HG03103 (cell line): ENCODE measurements around the gene DNAJC22.
"Not testable (repeated sequence)": the region's sequence is repeated elsewhere in the genome, so short reads cannot be mapped to it uniquely, and the experiment has no call there.

Source experiments
- ATAC-seq: cut with Tn5 transposase; IDR thresholded peaks from one replicate; pipeline ENCODE4 v1.9.1; 2021; ENCODE audit warnings: low read depth; ENCODE audit not compliant: unreplicated experiment

The DNAJC22 gene

GRCh38 chr12:49367381-49368239 lies 20.9 kb downstream of the DNAJC22 start, which contains the start of gene SPATS2:
Gene SPATS2, plus strand, starts transcription at chr12:49367462. Its CDS starts 93,551 bp downstream, at chr12:49461013.
- no peak for ATAC-seq

GRCh38 chr12:49368240-49368600 lies 21.5 kb downstream of the DNAJC22 start:
- ATAC-seq = no peak

GRCh38 chr12:49369411-49370145 lies 22.9 kb downstream of the DNAJC22 start:
- no peak for ATAC-seq

- ATAC-seq = no peak
Observed at GRCh38 chr12:49370539-49370938, 23.9 kb downstream of the DNAJC22 start.

- no peak for ATAC-seq
Observed at GRCh38 chr12:49375406-49375805, 28.7 kb downstream of the DNAJC22 start.

GRCh38 chr12:49377386-49377785 lies 30.7 kb downstream of the DNAJC22 start:
- ATAC-seq = no peak

GRCh38 chr12:49380184-49380583 lies 33.5 kb downstream of the DNAJC22 start:
- ATAC-seq = not testable (repeated sequence)

- ATAC-seq = no peak
Observed at GRCh38 chr12:49388682-49389386, 42.1 kb downstream of the DNAJC22 start.

- ATAC-seq = no peak
Observed at GRCh38 chr12:49389387-49389703, 42.7 kb downstream of the DNAJC22 start.

GRCh38 chr12:49397000-49397399 lies 50.3 kb downstream of the DNAJC22 start:
- ATAC-seq = no peak

GRCh38 chr12:49400304-49400703 lies 53.6 kb downstream of the DNAJC22 start:
- ATAC-seq = no peak
